GM21526 (cell line): ENCODE results near the gene CD7.

Experiments
- ATAC-seq: cut with Tn5 transposase; IDR thresholded peaks from one replicate; pipeline ENCODE4 v1.9.1; 2021; ENCODE audit warnings: moderate library complexity; ENCODE audit not compliant: unreplicated experiment, low FRiP score

Gene CD7

GRCh38 chr17:82266142-82266541, 51.3 kb downstream of the CD7 start:
- no peak for ATAC-seq
